Smooth muscle cell (in vitro differentiated cells): ENCODE data around the gene CTSZ. TPM values are rescaled to one million over a fixed set of nuclear protein-coding genes. Genes with fewer than 3 reads are reported as not detected.

Experiments used
- DNase-seq: peaks from one replicate; lab custom pipeline; 2025; ENCODE audit not compliant: unreplicated experiment; lab: John Stamatoyannopoulos, UW
- H2AFZ ChIP-seq: fragments of 200-600 bp; sonication (generic); 2 replicates; pipeline ENCODE4 v1.6.0; 2016; ENCODE audit warnings: antibody characterized with exemption, low read depth, mild to moderate bottlenecking
- H3F3A ChIP-seq: fragments of 200-600 bp; sonication (generic); 2 replicates; pipeline ENCODE4 v1.6.0; 2017; ENCODE audit warnings: antibody characterized with exemption, low read depth
- H3K27ac ChIP-seq: fragments of 200-600 bp; sonication (generic); 2 replicates; pipeline ENCODE4 v1.5.1; 2016; ENCODE audit warnings: low read depth, mild to moderate bottlenecking
- H3K27me3 ChIP-seq: fragments of 200-600 bp; sonication (generic); 2 replicates; pipeline ENCODE4 v1.6.1; 2016; ENCODE audit warnings: low read depth, mild to moderate bottlenecking
- H3K36me3 ChIP-seq: fragments of 200-600 bp; sonication (generic); 2 replicates; pipeline ENCODE4 v1.5.1; 2016; ENCODE audit warnings: low read depth
- H3K4me1 ChIP-seq: fragments of 200-600 bp; sonication (generic); 2 replicates; pipeline ENCODE4 v1.5.1; 2016; ENCODE audit warnings: low read depth
- H3K4me2 ChIP-seq: fragments of 200-600 bp; sonication (generic); 2 replicates; pipeline ENCODE4 v1.6.0; 2016; ENCODE audit warnings: mild to moderate bottlenecking
- H3K4me3 ChIP-seq: fragments of 200-600 bp; sonication (generic); 2 replicates; pipeline ENCODE4 v1.5.1; 2016; ENCODE audit warnings: mild to moderate bottlenecking
- H3K79me2 ChIP-seq: fragments of 200-600 bp; sonication (generic); 2 replicates; pipeline ENCODE4 v1.6.0; 2016; ENCODE audit warnings: low read depth, mild to moderate bottlenecking
- H3K9ac ChIP-seq: fragments of 200-600 bp; sonication (generic); 2 replicates; pipeline ENCODE4 v1.6.0; 2016; ENCODE audit warnings: low read depth
- H3K9me3 ChIP-seq: fragments of 200-600 bp; sonication (generic); replicated peaks from 2 replicates; pipeline ENCODE4 v1.5.1; 2016; ENCODE audit warnings: low read depth
- H4K20me1 ChIP-seq: fragments of 200-600 bp; sonication (generic); 2 replicates; pipeline ENCODE4 v1.6.0; 2016; ENCODE audit warnings: low read depth
- WGBS: methylation state at CpG from one replicate; pipeline ENCODE4 v1.1.7; 2016; ENCODE audit warnings: low lambda C conversion rate; 5-methylcytosine and 5-hydroxymethylcytosine counted together
- polyA plus RNA-seq: library from polyadenylated mRNA; unstranded; fragments of >200 nt; fragmentation: Nextera tagmentation; extraction: Ambion mirVana; gene quantifications from 2 replicates; pipeline ENCODE4 v1.2.1, GENCODE V29; 2016
- total RNA-seq: library from RNA; depleted of rRNA; stranded (reverse); fragments of >200 nt; gene quantifications from 2 replicates; pipeline ENCODE4 v1.2.3, GENCODE V29; 2014
- TF ChIP-seq, protein P1 (sequence below): fragments of 200-600 bp; sonication (generic); IDR thresholded peaks from 2 replicates; pipeline ENCODE4 v1.5.1; 2017; ENCODE audit warnings: borderline replicate concordance, mild to moderate bottlenecking, antibody characterized with exemption; ENCODE audit not compliant: insufficient read depth, poor library complexity, severe bottlenecking

Gene CTSZ
- total and polyA plus RNA-seq, 2 experiments from 2014 or later, result 12.7 to 151 TPM

DNA sequence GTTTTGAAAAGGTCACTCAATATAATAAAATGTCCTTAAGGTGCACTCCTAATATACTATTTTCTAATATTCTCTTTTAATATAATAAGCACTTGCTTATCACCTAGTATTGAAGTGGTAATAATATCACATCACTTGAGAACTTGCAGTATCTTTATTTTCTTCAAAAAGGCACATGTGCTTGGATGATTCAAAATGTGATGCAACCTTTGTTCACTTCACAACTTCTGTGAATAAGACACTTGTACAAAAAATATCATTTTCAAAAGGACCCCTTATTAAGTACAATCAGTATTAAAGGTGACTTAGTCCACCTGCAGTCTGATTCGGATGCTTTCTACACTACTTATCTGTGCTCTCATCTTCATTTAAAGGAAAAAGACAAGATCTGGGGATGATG, 32.2 kb upstream of the CTSZ start:
- peaks cover 6% of the 10 kb centered on the region for H3F3A ChIP-seq
- no peak overlapping the region for H3K27ac ChIP-seq
- H3K27me3 ChIP-seq, result no peaks in the 10 kb centered on the region
- no peaks in the 10 kb centered on the region for H3K9me3 ChIP-seq
- TF ChIP-seq, protein P1, sequence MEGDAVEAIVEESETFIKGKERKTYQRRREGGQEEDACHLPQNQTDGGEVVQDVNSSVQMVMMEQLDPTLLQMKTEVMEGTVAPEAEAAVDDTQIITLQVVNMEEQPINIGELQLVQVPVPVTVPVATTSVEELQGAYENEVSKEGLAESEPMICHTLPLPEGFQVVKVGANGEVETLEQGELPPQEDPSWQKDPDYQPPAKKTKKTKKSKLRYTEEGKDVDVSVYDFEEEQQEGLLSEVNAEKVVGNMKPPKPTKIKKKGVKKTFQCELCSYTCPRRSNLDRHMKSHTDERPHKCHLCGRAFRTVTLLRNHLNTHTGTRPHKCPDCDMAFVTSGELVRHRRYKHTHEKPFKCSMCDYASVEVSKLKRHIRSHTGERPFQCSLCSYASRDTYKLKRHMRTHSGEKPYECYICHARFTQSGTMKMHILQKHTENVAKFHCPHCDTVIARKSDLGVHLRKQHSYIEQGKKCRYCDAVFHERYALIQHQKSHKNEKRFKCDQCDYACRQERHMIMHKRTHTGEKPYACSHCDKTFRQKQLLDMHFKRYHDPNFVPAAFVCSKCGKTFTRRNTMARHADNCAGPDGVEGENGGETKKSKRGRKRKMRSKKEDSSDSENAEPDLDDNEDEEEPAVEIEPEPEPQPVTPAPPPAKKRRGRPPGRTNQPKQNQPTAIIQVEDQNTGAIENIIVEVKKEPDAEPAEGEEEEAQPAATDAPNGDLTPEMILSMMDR, result no peak
- no peak overlapping the region for H3K4me3 ChIP-seq
- no peak for DNase-seq
- H3K79me2 ChIP-seq, result peaks cover 53% of the 10 kb centered on the region
- H2AFZ ChIP-seq, result no peak overlapping the region
- H3K36me3 ChIP-seq, result peaks cover 21% of the 10 kb centered on the region
- H3K4me2 ChIP-seq, result no peak overlapping the region
- no peak overlapping the region for H3K9ac ChIP-seq
- no peaks in the 10 kb centered on the region for H4K20me1 ChIP-seq
- no peaks in the 10 kb centered on the region for H3K4me1 ChIP-seq
- whole genome bisulfite sequencing, result 81% methylated on average over 1 of the region's 1 CpG

DNA sequence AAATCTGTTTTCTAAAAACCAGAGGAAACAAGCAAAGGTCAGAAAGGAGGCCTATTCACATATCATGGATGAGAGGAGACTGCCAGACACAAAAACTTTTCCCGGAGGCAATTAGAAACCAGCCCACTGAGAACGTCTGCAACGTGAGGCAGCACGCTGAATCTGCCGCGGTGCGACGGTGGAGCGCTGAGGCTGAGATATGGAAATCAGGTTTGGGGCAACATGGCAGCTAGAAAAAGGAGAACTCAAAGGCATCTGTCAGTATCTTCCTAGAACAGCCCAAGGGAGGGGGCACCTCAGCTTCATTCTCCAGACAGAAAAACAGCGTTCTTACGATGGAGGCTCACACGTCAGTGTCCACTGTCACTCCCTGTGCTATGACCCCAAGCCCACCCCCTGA, 30.3 kb upstream of the CTSZ start:
- Histone ChIP-seq H3K36me3 (peaks cover 21% of the 10 kb centered on the region), H3K4me3 (no peak overlapping the region), H3K27me3 (no peaks in the 10 kb centered on the region), H3K9ac (no peak overlapping the region), H2AFZ (no peak overlapping the region), H3F3A (peaks cover 19% of the 10 kb centered on the region), H4K20me1 (no peaks in the 10 kb centered on the region), H3K9me3 (no peaks in the 10 kb centered on the region), H3K4me1 (peaks cover 8% of the 10 kb centered on the region), H3K79me2 (peaks cover 51% of the 10 kb centered on the region), H3K4me2 (no peak overlapping the region), H3K27ac (no peak overlapping the region)
- TF ChIP-seq, protein P1, result no peak
- 97% methylated on average over 12 of the region's 12 CpGs for WGBS
- no peak for DNase-seq

DNA sequence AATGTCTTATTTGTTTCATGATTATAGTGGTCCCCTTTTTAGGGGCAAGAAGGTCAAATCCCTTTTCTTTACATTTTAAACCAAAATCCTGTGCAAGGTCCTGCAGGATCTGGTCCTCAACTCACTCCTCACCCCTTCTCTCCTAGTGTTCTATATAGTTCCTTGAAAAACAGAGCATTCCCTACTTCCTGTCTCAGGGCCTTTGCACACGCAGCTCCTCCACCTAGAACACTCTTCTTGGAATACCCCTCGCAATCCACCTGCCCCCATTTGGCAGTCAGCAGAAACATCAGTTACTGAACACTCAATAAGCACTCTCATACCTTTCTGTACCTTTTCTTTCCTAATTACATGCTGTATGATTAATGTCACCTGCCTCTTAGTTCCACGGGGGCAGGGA, 28.3 kb upstream of the CTSZ start:
- Histone ChIP-seq H3K9ac (no peak overlapping the region), H3K27me3 (no peaks in the 10 kb centered on the region), H3F3A (peaks cover 19% of the 10 kb centered on the region), H4K20me1 (peaks cover under 1% of the 10 kb centered on the region), H3K27ac (no peak overlapping the region), H3K4me1 (peaks cover 17% of the 10 kb centered on the region), H3K79me2 (peaks cover 48% of the 10 kb centered on the region), H3K9me3 (no peaks in the 10 kb centered on the region), H3K36me3 (peaks cover 21% of the 10 kb centered on the region), H3K4me3 (no peak overlapping the region), H2AFZ (no peak overlapping the region), H3K4me2 (no peak overlapping the region)
- TF ChIP-seq, protein P1, result no peak
- WGBS, result 99% methylated on average over 3 of the region's 3 CpGs
- DNase-seq, result no peak

DNA sequence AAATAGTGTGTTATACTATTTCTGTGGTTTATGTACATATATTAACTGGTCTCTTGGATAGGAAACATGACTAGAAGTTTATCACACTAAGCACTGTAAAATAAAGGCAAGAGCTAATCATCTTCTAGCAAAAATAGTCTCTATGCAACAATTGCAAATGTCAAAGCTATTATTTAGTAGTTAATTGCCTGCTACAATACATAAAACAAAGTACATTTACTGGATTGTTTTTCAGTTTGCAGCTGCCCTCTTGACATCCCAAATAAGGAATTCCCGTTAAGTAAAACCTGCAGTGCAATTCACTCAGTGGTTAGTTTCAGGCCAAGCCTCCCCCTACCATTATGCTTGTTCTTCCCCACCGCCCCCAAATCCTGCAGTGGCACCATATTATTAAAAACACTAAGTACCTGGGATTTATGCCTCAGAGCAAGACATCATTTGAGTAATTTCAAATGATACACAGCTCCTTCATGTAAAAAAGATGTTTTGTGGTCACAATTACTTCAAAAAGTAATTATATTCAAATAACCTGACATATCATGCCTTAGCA, 26.6 kb upstream of the CTSZ start:
- Histone ChIP-seq H3K27ac (no peak overlapping the region), H3F3A (peaks cover 19% of the 10 kb centered on the region), H3K9me3 (no peaks in the 10 kb centered on the region), H3K4me3 (no peak overlapping the region), H4K20me1 (peaks cover 16% of the 10 kb centered on the region), H2AFZ (no peak overlapping the region), H3K9ac (no peak overlapping the region), H3K27me3 (no peaks in the 10 kb centered on the region), H3K4me2 (no peak overlapping the region), H3K36me3 (peaks cover 21% of the 10 kb centered on the region), H3K4me1 (peaks cover 21% of the 10 kb centered on the region), H3K79me2 (peaks cover 46% of the 10 kb centered on the region)
- WGBS, result 81% methylated on average over 2 of the region's 2 CpGs
- DNase-seq, result no peak
- TF ChIP-seq, protein P1, result no peak
